OCI-LY7 (cell line): ENCODE results near the gene ANXA4. TPM values are rescaled to one million over a fixed set of nuclear protein-coding genes. Genes with fewer than 3 reads are reported as not detected.
A peak's percentile ranks its signal among the peaks of the same experiment; 100 is the strongest.

Experiments used
- BruUV-seq: library from RNA; stranded (reverse); fragments of 400-500 nt; replicated peaks from 2 replicates; lab custom pipeline; 2021; lab: Mats Ljungman, UMichigan
- CTCF ChIA-PET: fragments of 300-600 bp; sonication (Branson Sonifier 250); formaldehyde crosslinking; loops from one replicate; lab custom pipeline; 2022; ENCODE audit warnings: antibody characterized with exemption; ENCODE audit not compliant: unreplicated experiment; lab: Charles Lee
- POLR2A ChIA-PET: fragments of 300-600 bp; sonication (Branson Sonifier 250); formaldehyde crosslinking; loops from one replicate; lab custom pipeline; 2022; ENCODE audit warnings: antibody characterized with exemption; lab: Charles Lee
- DNase-seq: peaks from one replicate; pipeline ENCODE4 v3.0.0-alpha.2; 2015; ENCODE audit warnings: low spot score
- H2AFZ ChIP-seq: fragments of 200-600 bp; sonication (generic), shearing (Covaris generic); 2 replicates; pipeline ENCODE4 v1.6.1; 2014; ENCODE audit warnings: mild to moderate bottlenecking, antibody characterized with exemption, low read length, moderate library complexity
- H3K27ac ChIP-seq: fragments of 200-600 bp; sonication (generic); 2 replicates; pipeline ENCODE4 v1.5.1; 2014; ENCODE audit warnings: mixed run types, low read depth, mild to moderate bottlenecking, moderate library complexity, low read length, inconsistent platforms; ENCODE audit not compliant: poor library complexity, severe bottlenecking
- H3K36me3 ChIP-seq: fragments of 200-600 bp; sonication (generic); 2 replicates; pipeline ENCODE4 v1.6.1; 2014; ENCODE audit warnings: mild to moderate bottlenecking, antibody characterized with exemption, low read length, moderate library complexity, mixed read lengths; ENCODE audit not compliant: insufficient read depth
- H3K4me1 ChIP-seq: fragments of 200-600 bp; sonication (generic); 2 replicates; pipeline ENCODE4 v1.5.1; 2014; ENCODE audit warnings: mild to moderate bottlenecking, low read length; ENCODE audit not compliant: insufficient read depth, poor library complexity, severe bottlenecking
- H3K4me2 ChIP-seq: fragments of 200-600 bp; sonication (generic); 2 replicates; pipeline ENCODE4 v1.6.1; 2014; ENCODE audit warnings: mild to moderate bottlenecking, low read length
- H3K4me3 ChIP-seq: fragments of 200-600 bp; sonication (generic); 2 replicates; pipeline ENCODE4 v1.5.1; 2014; ENCODE audit warnings: mild to moderate bottlenecking, low read depth, low read length; ENCODE audit not compliant: poor library complexity, severe bottlenecking
- H3K79me2 ChIP-seq: fragments of 200-600 bp; sonication (generic); 2 replicates; pipeline ENCODE4 v1.6.1; 2016; ENCODE audit warnings: low read depth, mild to moderate bottlenecking, low read length, moderate library complexity, mixed read lengths; ENCODE audit not compliant: insufficient read depth
- H3K9me2 ChIP-seq: fragments of 200-600 bp; sonication (generic); 2 replicates; pipeline ENCODE4 v1.6.1; 2016; ENCODE audit warnings: mild to moderate bottlenecking, low read length, mixed read lengths; ENCODE audit not compliant: insufficient read depth
- H3K9me3 ChIP-seq: fragments of 200-600 bp; sonication (generic); 2 replicates; pipeline ENCODE4 v1.6.1; 2014; ENCODE audit warnings: mild to moderate bottlenecking, mixed run types, low read length, mixed read lengths
- H4K20me1 ChIP-seq: fragments of 200-600 bp; sonication (generic); 2 replicates; pipeline ENCODE4 v1.6.1; 2014; ENCODE audit warnings: mild to moderate bottlenecking, antibody characterized with exemption, low read length, moderate library complexity, mixed read lengths; ENCODE audit not compliant: insufficient read depth
- EZH2phosphoT487 ChIP-seq: fragments of 200-600 bp; sonication (generic); IDR thresholded peaks from 2 replicates; pipeline ENCODE4 v1.6.1; 2018; ENCODE audit warnings: low read depth, borderline replicate concordance, mild to moderate bottlenecking, mixed run types, antibody characterized with exemption, low read length, moderate library complexity, mixed read lengths
- intact Hi-C: fragments of 100-400 bp; cut with micrococcal nuclease; formaldehyde crosslinking; loops from one replicate; pipeline ENCODE4 v1.10.0; 2022; ENCODE audit not compliant: unreplicated experiment
- total RNA-seq, 2 experiments: library from RNA; depleted of rRNA in 1 of 2; stranded (reverse); fragments of >200 nt in 1 of 2; shearing (Covaris generic) in 1 of 2; gene quantifications; 2 replicates each; pipeline ENCODE4 v1.2.3, GENCODE V29; 2014 to 2022
- TF ChIP-seq, protein P1 (sequence below): fragments of 200-600 bp; sonication (generic); conservative IDR thresholded peaks from 2 replicates; pipeline ENCODE4 v1.5.1; 2014; ENCODE audit warnings: mild to moderate bottlenecking, antibody characterized with exemption, low read length, moderate library complexity, mixed read lengths

Gene ANXA4
- total RNA-seq, 2 experiments from 2014 or later, result 0.38 to 3.5 TPM

DNA sequence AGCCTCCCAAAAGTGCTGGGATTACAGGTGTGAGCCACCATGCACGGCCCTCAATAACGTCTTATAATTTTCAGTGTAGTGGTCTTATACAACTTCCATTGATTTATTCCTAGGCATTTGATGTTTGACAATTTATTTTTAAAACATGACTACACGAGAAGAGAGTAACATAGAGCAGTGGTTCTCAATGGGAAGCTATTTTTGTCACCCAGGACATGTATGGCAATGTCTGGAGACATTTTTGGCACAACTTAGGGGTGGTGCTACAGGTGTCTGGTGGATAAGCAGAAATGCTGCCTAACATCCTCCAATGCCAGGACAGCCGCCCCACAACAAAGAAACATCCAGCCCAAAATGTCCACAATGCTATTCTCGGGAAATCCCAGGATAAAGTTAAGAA lies 12.7 kb upstream of the ANXA4 start:
- no TSS peak for BruUV-seq
- TF ChIP-seq EZH2phosphoT487, result no peak
- TF ChIP-seq, protein P1, sequence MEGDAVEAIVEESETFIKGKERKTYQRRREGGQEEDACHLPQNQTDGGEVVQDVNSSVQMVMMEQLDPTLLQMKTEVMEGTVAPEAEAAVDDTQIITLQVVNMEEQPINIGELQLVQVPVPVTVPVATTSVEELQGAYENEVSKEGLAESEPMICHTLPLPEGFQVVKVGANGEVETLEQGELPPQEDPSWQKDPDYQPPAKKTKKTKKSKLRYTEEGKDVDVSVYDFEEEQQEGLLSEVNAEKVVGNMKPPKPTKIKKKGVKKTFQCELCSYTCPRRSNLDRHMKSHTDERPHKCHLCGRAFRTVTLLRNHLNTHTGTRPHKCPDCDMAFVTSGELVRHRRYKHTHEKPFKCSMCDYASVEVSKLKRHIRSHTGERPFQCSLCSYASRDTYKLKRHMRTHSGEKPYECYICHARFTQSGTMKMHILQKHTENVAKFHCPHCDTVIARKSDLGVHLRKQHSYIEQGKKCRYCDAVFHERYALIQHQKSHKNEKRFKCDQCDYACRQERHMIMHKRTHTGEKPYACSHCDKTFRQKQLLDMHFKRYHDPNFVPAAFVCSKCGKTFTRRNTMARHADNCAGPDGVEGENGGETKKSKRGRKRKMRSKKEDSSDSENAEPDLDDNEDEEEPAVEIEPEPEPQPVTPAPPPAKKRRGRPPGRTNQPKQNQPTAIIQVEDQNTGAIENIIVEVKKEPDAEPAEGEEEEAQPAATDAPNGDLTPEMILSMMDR, result no peak

DNA sequence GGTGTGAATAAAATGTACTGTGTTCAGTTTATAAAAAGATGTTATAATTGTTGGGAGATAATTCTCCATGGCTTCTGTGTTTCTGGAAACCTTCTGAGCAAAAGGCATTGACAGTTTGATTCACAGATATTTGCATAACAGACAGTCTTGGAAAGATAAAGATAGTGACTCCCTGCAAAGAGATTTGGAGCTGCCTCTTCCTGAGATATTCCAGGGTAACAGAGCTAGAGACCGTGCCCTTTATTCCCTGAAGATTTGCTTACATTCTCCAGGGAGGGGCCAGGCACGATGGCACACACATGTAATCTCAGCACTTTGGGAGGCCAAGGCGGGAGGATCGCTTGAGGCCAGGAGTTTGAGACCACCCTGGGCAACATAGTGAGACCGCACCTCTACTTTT lies 12.2 kb upstream of the ANXA4 start:
- intact Hi-C loops, result loop anchor here (10.0 kb wide), 1 partner anchor 575 kb away; the partner anchor contains the start of gene FAM136A
- H3K4me2 ChIP-seq, result no peak overlapping the region
- no peak overlapping the region for H3K27ac ChIP-seq
- DNase-seq, result no peak
- H4K20me1 ChIP-seq, result no peaks in the 10 kb centered on the region
- H3K4me1 ChIP-seq, result no peaks in the 10 kb centered on the region
- no peaks in the 10 kb centered on the region for H3K79me2 ChIP-seq
- no peak overlapping the region for H3K4me3 ChIP-seq
- BruUV-seq, result no TSS peak
- H3K9me3 ChIP-seq, result no peaks in the 10 kb centered on the region
- H3K36me3 ChIP-seq, result no peaks in the 10 kb centered on the region
- CTCF ChIA-PET, result no interaction called here
- POLR2A ChIA-PET, result no interaction called here
- H3K9me2 ChIP-seq, result no peaks in the 10 kb centered on the region
- H2AFZ ChIP-seq, result no peak overlapping the region
- no peak for TF ChIP-seq EZH2phosphoT487
- TF ChIP-seq, protein P1, result no peak

More for the DNA sequence above, 12.7 kb upstream of the ANXA4 start:
- no peak overlapping the region for H2AFZ ChIP-seq
- H3K9me2 ChIP-seq, result no peaks in the 10 kb centered on the region
- H4K20me1 ChIP-seq, result no peaks in the 10 kb centered on the region
- H3K79me2 ChIP-seq, result no peaks in the 10 kb centered on the region
- no peaks in the 10 kb centered on the region for H3K36me3 ChIP-seq
- no peaks in the 10 kb centered on the region for H3K9me3 ChIP-seq
- no peak overlapping the region for H3K4me2 ChIP-seq
- intact Hi-C loops, result loop anchor here (10.0 kb wide), 1 partner anchor 576 kb away; the partner anchor contains the start of gene FAM136A
- ChIA-PET POLR2A (no interaction called here), CTCF (no interaction called here)
- H3K27ac ChIP-seq, result no peak overlapping the region
- H3K4me1 ChIP-seq, result no peaks in the 10 kb centered on the region
- no peak for DNase-seq
- H3K4me3 ChIP-seq, result no peak overlapping the region

DNA sequence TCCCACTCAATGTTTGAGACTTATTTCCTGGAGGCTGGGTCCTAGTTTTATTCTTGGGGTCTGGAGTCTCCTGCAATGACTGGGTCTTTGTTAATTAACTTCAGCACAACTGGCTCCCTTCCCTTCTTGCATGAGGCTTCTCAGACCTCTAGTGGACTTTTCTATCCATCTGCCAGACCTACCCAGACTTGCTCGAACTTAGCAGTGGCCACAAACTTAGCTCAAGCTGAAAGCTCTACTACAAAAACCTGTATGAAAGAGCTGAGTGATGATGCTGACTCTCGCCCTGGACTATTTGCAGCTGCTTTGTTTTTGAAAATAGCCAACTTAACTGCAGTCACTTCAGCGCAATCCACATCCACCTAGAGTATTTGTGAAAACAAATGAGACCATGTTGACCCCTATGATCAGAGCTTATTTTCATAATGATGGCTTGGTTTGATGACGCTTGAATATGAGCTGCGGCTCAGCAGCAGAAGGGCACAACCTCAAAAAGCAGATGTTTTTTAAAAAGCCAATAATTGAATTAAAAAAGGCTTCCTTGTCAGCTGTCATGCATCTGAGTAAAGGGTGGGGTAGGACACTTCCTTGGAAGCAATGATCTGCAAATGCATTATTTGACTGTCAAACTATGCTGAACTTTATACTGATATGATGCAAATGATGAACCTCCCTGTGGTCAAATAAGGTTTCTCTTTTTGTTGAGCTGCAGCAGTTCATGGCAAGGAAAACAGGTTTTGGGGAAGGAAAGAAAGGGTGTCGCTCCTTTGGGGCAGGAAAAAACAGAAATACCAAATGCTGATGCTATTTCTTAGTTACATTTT lies 10.6 kb upstream of the ANXA4 start:
- Histone ChIP-seq H3K79me2 (no peaks in the 10 kb centered on the region), H4K20me1 (no peaks in the 10 kb centered on the region), H3K27ac (no peak overlapping the region), H2AFZ (peak overlapping the region; percentile 40; the same call in 1 of the 2 replicates), H3K4me3 (no peak overlapping the region), H3K4me2 (no peak overlapping the region), H3K36me3 (no peaks in the 10 kb centered on the region), H3K9me3 (no peaks in the 10 kb centered on the region), H3K9me2 (no peaks in the 10 kb centered on the region), H3K4me1 (no peaks in the 10 kb centered on the region)
- no peak for TF ChIP-seq EZH2phosphoT487
- DNase-seq, result no peak
- BruUV-seq, result no TSS peak
- ChIA-PET CTCF (interaction anchor here (1.2 kb wide), 1 partner anchor 85 kb away, joined by 3 read pairs; no protein-coding TSS in a partner anchor), POLR2A (interaction anchor here (0.6 to 0.9 kb wide), 3 partner anchors 9 to 216 kb away, joined by 5 to 7 read pairs (median 6); no protein-coding TSS in a partner anchor)
- intact Hi-C loops, result no loop called here
